Measurements from ENCODE around the gene TXN2.
"Not testable (repeated sequence)": the region's sequence is repeated elsewhere in the genome, so short reads cannot be mapped to it uniquely, and the experiment has no call there.

TXN2 gene

GRCh38 chr22:36453855-36454378 lies 27.5 kb downstream of the TXN2 start:
- no peak for ATAC-seq (ENCODE audit: insufficient read depth, low read depth)

GRCh38 chr22:36452978-36453607 lies 28.3 kb downstream of the TXN2 start:
- not testable (repeated sequence) for H3K36me3 ChIP-seq (ENCODE audit: insufficient read depth, low read length); H3K79me2 ChIP-seq (ENCODE audit: insufficient read depth, low read length); H3K27ac ChIP-seq (ENCODE audit: low read length); H3K27me3 ChIP-seq (ENCODE audit: insufficient read depth, low read length, poor library complexity); H3K9me3 ChIP-seq (ENCODE audit: insufficient read depth, low read length, severe bottlenecking); H3K4me2 ChIP-seq (ENCODE audit: insufficient read depth, low read length); H3K4me3 ChIP-seq (ENCODE audit: low read depth in 1 of 2, low read length in 2 of 2); ATAC-seq (ENCODE audit: insufficient read depth, low read depth); DNase-seq; H4K20me1 ChIP-seq (ENCODE audit: insufficient read depth, low read length); H3K9ac ChIP-seq (ENCODE audit: low read depth, low read length); H2AFZ ChIP-seq (ENCODE audit: low read depth, low read length)
- peaks cover 23% of the 10 kb centered on the region for H3K4me1 ChIP-seq (ENCODE audit: insufficient read depth, low read length)

More at GRCh38 chr22:36453855-36454378, 27.5 kb downstream of the TXN2 start:
- Histone ChIP-seq H2AFZ (ENCODE audit: low read depth, low read length) (no peak overlapping the region), H4K20me1 (ENCODE audit: insufficient read depth, low read length) (no peaks in the 10 kb centered on the region), H3K27me3 (ENCODE audit: insufficient read depth, low read length, poor library complexity) (no peaks in the 10 kb centered on the region), H3K4me1 (ENCODE audit: insufficient read depth, low read length) (peaks cover 23% of the 10 kb centered on the region), H3K79me2 (ENCODE audit: insufficient read depth, low read length) (no peaks in the 10 kb centered on the region), H3K9ac (ENCODE audit: low read depth, low read length) (no peak overlapping the region), H3K4me3 (ENCODE audit: low read depth in 1 of 2, low read length in 2 of 2) (no peak overlapping the region), H3K4me2 (ENCODE audit: insufficient read depth, low read length) (no peak overlapping the region), H3K36me3 (ENCODE audit: insufficient read depth, low read length) (no peaks in the 10 kb centered on the region), H3K9me3 (ENCODE audit: insufficient read depth, low read length, severe bottlenecking) (no peaks in the 10 kb centered on the region), H3K27ac (ENCODE audit: low read length) (no peak overlapping the region)
- TF ChIP-seq CTCF (IDR thresholded peaks at IDR 0.05; ENCODE audit: borderline replicate concordance, extremely low read depth, low read length, poor library complexity, severe bottlenecking): no peak
- no peak for TF ChIP-seq EZH2 (IDR thresholded peaks at IDR 0.05; ENCODE audit: borderline replicate concordance, low read depth, low read length, severe bottlenecking)
- no peak for DNase-seq

- Histone ChIP-seq H3K9ac (ENCODE audit: low read depth, low read length) (no peak overlapping the region), H2AFZ (ENCODE audit: low read depth, low read length) (no peak overlapping the region), H3K4me2 (ENCODE audit: insufficient read depth, low read length) (no peak overlapping the region), H3K36me3 (ENCODE audit: insufficient read depth, low read length) (no peaks in the 10 kb centered on the region), H4K20me1 (ENCODE audit: insufficient read depth, low read length) (no peaks in the 10 kb centered on the region), H3K27me3 (ENCODE audit: insufficient read depth, low read length, poor library complexity) (no peaks in the 10 kb centered on the region), H3K27ac (ENCODE audit: low read length) (no peak overlapping the region), H3K9me3 (ENCODE audit: insufficient read depth, low read length, severe bottlenecking) (no peaks in the 10 kb centered on the region), H3K4me3 (ENCODE audit: low read depth in 1 of 2, low read length in 2 of 2) (no peak overlapping the region), H3K79me2 (ENCODE audit: insufficient read depth, low read length) (no peaks in the 10 kb centered on the region), H3K4me1 (ENCODE audit: insufficient read depth, low read length) (peaks cover 23% of the 10 kb centered on the region)
- no peak for ATAC-seq (ENCODE audit: insufficient read depth, low read depth)
- TF ChIP-seq CTCF (IDR thresholded peaks at IDR 0.05; ENCODE audit: borderline replicate concordance, extremely low read depth, low read length, poor library complexity, severe bottlenecking): no peak
- no peak for TF ChIP-seq EZH2 (IDR thresholded peaks at IDR 0.05; ENCODE audit: borderline replicate concordance, low read depth, low read length, severe bottlenecking)
- DNase-seq: no peak
Measured at GRCh38 chr22:36452250-36452977, 29.0 kb downstream of the TXN2 start.

- not testable (repeated sequence) for H2AFZ ChIP-seq (ENCODE audit: low read depth, low read length); H3K9ac ChIP-seq (ENCODE audit: low read depth, low read length); H3K4me3 ChIP-seq (ENCODE audit: low read depth in 1 of 2, low read length in 2 of 2); ATAC-seq (ENCODE audit: insufficient read depth, low read depth); H3K27me3 ChIP-seq (ENCODE audit: insufficient read depth, low read length, poor library complexity); H3K36me3 ChIP-seq (ENCODE audit: insufficient read depth, low read length); H3K27ac ChIP-seq (ENCODE audit: low read length); DNase-seq; H3K79me2 ChIP-seq (ENCODE audit: insufficient read depth, low read length); H3K9me3 ChIP-seq (ENCODE audit: insufficient read depth, low read length, severe bottlenecking); H3K4me2 ChIP-seq (ENCODE audit: insufficient read depth, low read length); H4K20me1 ChIP-seq (ENCODE audit: insufficient read depth, low read length)
- H3K4me1 ChIP-seq (ENCODE audit: insufficient read depth, low read length): peaks cover 19% of the 10 kb centered on the region
Measured at GRCh38 chr22:36450923-36451322, 30.5 kb downstream of the TXN2 start.
